ENCODE data around the gene JOSD1. TPM values are rescaled to one million over a fixed set of nuclear protein-coding genes. Genes with fewer than 3 reads are reported as not detected.
"Not testable (repeated sequence)": the region's sequence is repeated elsewhere in the genome, so short reads cannot be mapped to it uniquely, and the experiment has no call there.

JOSD1 gene
- total RNA-seq, 1 donor from 2014 or later: 54.6 TPM

DNA sequence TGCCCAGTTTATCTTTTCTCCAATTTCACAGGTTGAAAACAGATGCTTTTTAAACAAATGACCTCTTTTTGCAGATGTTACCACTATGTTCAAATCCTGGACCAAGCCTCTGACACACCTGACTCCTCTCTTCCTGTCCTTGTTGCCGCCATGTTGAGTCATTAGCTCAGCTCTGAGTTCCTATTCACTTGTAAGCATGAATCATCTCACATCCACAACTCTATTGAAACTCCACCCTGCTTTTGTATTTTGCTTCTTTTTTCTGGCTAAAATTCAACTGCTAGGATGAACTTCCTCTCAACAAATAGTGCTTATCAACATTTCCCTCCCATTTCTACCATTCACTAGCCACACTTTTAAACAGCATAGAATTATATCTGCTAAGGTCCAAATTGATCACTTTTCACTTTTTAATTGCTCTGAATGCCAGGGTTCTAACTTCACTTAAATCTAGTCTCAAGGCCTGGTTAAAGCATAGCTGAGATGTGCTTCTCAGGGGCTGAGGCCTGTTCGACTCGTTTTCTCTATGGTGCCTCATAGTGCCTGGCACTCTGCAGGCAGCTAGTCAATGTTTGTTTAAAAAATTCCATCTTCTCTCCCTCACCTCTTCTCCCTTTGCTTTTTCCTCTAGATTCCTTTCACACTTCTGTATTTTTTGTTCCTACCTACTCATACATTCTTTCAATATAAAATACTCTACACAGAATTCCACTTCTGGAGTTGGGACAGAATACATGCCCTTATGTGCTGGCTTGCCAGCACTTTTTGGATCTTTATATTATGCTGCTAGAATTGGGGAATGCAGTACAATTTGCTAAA lies 3.9 kb downstream of the JOSD1 start:
- FAIRE-seq: no peak
- peak in 1 of 2 donors; percentile 42 for DNase-seq (ENCODE audit: low spot score in 2 of 2)

DNA sequence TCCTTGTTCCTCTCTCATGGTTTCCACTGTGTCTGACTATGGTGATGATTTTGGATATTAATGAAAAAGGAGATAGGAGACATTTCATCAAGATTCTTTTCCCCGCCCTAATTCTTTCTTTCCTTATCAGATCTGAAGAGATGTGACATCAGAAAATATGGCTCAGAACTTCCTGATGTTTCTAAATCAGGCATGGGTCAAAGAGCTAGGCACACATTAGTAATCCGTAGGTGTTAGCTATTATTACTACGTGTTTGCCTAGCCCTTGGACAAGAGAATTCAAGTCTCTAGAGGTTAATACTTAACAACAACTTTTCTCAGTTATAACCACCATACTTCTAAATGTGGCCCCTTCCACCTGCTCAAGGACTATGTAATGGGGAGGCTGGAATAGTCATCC lies 5.8 kb downstream of the JOSD1 start:
- FAIRE-seq (no peak), DNase-seq (ENCODE audit: low spot score in 2 of 2) (no peak)

DNA sequence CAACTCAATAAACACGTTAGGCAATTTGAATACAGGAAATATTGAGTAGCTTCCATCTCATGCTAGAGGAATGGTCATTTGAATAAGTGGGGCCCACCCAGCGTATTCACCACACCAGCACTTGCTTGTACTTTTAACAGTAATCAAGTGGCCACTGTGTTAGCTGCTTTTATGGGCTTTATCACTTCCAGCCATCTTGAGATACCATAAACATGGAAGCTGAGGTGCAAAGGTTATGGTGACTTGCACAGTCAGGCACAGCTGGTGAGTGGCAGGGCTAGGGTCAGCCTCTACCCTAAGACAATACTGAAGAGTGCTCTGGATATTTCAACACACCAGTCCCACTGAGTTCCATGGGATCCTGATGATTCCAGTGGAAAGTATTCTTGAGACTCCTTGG lies 6.7 kb downstream of the JOSD1 start:
- no peak for DNase-seq (ENCODE audit: low spot score in 2 of 2)
- FAIRE-seq: no peak

DNA sequence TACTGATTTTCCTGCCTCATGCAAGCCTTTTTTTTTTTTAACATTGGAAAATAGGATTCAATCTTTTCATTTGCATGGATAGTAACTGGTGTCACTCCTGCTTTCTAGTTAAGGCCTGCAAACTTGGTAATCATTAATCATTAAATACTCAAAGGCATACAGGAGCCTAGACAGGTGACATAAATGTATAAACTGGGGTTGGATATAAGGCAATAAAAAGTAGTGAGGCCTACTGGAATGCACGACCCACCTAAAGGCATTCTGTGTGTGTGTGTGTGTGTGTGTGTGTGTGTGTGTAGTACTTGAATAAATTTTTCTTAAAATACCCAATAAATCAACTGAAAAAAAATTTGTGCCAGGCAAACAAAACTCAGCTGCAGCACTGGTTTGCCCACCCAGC lies 11.1 kb downstream of the JOSD1 start:
- DNase-seq (ENCODE audit: low spot score in 2 of 2) (no peak), FAIRE-seq (no peak)

DNA sequence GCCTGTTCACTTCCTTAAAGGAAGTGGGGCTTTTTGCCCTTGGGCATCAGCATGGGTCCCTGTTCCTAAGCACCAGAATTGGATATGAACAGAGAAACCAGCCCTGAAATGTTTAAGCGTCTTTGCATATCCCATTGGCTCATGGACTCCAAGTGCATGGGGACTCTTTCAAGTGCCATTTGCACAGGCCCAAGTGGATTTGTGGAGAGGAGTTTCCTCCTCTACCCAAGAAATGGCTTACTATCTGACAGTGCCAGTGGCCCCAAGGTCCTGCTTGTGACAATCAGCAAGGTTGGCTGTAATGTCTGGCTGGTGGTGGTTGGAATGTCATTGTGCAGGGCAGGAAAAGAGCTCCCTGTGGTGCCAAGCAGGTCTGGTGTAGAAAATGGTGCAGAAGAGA lies 15.0 kb downstream of the JOSD1 start:
- no peak for FAIRE-seq
- DNase-seq (ENCODE audit: low spot score in 2 of 2): no peak

DNA sequence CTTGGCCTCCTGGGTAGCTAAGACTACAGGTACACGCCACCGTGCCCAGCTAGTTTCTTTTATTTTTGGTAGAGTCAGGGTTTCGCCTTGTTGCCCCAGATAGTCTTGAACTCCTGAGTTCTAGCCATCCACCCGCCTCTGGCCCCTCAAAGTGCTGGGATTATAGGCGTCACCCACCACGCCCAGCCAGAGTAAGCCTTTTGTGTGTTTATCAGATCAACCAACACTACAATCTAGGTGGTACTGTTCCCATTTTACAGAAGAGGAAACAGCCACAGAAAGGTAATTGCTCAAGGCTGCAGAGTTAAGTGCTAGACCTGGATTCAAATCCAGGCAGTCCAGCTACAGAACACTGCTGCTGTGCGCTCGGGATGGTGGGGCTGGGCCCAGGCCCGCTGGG lies 15.8 kb downstream of the JOSD1 start:
- FAIRE-seq (no peak), DNase-seq (ENCODE audit: low spot score in 2 of 2) (no peak)

DNA sequence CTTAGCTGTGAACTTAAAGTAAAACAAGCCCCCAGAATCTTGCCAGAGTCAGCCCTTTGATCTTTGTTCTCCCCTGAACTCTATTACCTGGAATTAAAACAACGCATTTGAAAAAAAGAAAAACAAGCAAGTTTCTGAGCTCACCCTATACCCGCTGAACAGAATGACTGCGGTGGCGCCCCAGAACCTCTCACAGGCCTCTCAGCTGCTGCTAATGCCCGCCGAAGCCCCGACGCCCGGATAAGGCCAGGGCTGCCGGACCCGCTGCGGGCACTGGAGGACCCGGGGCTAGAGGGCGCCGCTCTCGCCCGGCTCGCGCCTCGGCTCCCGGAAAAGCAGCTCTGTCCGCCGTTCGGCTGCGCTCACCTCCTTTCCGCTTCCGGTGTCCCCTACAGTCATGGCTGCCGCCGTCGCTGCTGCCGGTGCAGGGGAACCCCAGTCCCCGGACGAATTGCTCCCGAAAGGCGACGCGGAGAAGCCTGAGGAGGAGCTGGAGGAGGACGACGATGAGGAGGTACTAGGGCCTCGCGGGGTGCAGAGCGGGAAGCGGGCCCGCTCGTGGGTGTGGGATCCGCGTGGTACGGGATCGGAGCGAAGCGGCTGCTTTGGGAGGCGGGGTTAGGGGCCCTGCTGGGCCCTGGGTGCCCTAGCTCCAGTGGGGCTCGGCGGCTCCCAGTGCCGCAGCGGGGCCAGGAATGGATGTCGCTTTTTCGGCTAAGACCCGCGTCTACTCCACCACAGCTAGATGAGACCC lies 19.0 kb downstream of the JOSD1 start, which contains the start of gene TOMM22:
TSS of gene TOMM22 (plus strand) at position 376 of the 754 bp plus-strand sequence. CDS start at position 398, 22 bp downstream.
- no peak for FAIRE-seq
- peak; percentile 92 to 96 for DNase-seq (ENCODE audit: low spot score in 2 of 2)

DNA sequence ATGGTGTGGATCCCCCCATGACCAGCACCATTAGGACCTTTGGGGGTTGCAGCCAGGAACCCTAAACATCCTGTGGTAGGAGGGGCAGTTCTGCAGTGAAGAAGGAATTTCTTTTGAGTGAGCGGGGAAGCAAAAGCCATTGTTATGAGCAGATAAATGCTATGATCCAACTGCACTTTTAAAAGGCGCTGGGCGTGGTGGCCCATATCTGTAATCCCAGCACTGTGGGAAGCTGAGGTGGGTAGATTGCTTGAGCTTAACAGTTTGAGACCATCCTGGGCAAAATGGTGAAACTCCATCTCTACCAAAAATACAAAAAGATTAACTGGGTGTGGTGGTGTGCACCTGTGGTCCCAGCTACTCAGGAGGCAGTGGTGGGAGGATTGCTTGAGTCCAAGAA lies 24.9 kb downstream of the JOSD1 start:
- no peak for DNase-seq (ENCODE audit: low spot score in 2 of 2)
- no peak for FAIRE-seq

DNA sequence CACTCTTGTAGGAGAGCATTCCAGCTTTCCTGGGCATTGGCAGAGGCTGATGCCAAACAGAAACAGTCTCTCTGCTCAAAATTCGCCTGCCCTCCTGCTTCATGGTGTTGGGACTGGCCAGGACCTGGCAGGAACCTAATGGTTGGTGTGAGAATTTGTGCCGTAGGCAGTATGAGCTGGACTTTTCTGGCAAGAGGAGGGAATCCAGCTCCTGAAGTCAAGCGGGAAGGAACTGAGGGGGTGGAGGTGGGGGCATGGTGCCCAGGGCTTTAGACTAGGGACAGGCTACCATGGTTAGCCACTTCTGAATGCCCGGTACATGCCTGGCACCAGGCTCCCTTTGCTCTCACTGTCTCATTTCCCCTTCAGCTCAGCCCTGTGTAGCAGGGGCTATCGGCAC lies 25.9 kb downstream of the JOSD1 start:
- DNase-seq (ENCODE audit: low spot score in 2 of 2) (peak in 1 of 2 donors; percentile 37), FAIRE-seq (no peak)

DNA sequence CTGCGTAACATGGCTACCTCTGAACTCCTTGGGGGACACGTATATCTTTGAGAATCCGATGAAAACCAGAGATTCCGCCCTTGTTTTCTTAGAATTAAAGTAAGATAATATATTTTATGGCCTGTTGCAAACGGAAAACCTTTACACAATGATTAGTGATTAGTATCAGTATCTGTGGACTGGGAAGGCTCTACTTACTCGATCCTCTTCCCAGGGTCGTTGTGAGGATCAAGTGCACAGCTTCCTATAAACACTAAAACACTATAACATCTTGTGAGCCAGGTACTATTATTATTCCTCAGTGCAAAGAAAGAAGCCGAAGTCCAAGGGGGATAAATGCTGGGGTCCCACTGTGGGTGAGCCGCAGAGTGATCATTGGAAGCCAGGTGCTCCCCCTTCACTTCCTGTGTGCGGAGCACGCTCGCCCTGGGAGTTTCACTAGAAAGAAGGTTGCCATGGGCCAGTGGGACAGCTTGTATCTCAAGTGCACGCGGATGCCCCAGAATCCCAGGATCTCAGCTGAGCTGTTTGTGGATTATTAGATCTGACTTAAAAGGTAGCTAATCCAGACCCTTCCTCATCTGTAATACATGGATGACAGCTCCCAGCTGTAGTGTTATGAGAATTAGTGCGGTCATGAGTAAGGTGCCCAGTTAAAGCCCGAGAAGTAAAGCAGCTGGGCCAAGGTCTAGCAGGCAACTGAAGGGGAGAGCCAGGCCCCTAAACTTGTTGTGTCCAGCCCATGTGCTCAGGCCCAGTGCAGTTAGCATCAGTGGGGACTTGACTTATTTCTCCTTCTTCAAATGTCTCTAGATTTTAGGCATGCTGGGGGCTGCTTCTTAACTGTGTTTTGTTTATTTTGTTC lies 43.5 kb downstream of the JOSD1 start:
- FAIRE-seq: no peak
- DNase-seq (ENCODE audit: low spot score in 2 of 2): no peak

DNA sequence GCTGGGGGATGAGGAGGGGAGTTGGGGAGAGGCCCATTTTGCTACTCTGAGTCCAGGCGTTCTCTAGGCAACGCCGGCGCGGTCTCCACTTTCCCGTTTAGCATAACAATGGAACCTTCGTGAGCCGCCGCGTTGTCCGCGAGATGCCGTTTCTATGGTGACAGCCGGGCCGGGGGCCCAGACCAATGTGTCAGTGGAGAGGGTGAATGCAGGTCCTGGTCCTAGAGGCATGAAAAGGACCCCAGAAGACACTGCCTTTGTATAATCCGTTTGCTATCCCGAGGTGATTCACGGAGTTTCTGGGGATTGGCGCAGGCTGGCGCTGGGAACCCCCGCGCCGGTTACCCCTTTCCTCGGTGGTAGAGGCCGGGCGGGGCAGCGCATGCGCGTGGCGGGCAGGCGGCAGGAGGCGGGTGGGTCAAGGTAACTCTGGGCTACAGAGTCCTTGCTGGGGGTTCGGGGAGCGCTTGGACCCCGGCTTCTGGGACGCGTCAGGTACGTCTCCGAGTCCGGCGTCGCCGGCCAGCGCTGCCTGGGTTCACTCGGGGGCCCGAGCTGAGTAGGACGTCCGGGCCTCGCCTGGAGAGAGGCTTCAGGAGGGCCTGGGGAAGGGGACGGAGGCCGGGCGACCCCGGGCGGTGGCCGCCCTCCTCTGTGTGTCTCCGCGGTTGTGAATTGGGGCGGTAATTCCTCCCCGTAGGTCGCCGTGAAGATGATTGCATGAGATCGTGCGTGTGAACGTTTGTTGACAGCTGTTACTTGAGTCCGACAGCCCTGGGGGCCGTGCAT lies 44.3 kb downstream of the JOSD1 start, which contains the start of the genes CBY1 and FAM227A:
TSS of gene CBY1 (plus strand) at position 383 of the 789 bp plus-strand sequence. CDS start 11,417 bp downstream, outside the sequence.
TSS of gene FAM227A (minus strand) at position 137 of the 789 bp plus-strand sequence. CDS start 6,224 bp downstream, outside the sequence.
- FAIRE-seq (no peak), DNase-seq (ENCODE audit: low spot score in 2 of 2) (peak; percentile 90 to 97)

DNA sequence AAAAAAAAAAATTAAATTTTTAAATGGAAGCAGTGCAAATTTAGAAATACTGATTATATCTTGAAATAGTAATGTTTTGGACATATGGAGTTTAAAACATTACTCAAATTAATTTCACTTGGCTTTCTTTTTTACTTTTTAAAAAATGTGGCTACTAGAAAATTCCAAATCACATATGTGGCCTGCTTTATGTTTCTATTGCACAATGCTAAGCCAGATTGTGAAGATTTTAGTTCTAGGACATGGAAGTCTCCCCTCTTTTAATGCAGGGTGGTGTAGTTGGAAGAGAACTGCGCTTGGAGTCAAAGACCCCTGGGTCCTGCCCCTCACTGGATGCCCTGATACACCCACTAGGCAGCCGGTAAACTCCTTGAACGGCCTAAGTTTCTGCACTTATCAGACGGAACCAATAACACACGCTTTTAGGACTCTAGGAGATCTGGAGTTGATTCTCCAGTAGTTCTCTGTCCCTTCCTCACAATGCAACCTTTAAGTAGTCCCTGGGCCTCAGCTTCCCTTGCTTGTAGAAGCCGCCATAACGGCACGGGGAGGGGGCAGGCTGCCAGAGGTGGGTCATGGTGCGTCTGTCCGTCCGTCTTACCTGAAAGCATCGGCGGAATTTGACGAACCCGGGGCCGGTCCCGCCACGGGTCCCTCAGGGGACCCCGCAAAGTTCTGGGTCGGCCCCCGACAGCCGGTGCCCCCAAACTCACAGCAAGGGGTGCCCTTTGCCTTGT lies 45.1 kb downstream of the JOSD1 start:
- FAIRE-seq (no peak), DNase-seq (ENCODE audit: low spot score in 2 of 2) (peak in 1 of 2 donors; percentile 25)

DNA sequence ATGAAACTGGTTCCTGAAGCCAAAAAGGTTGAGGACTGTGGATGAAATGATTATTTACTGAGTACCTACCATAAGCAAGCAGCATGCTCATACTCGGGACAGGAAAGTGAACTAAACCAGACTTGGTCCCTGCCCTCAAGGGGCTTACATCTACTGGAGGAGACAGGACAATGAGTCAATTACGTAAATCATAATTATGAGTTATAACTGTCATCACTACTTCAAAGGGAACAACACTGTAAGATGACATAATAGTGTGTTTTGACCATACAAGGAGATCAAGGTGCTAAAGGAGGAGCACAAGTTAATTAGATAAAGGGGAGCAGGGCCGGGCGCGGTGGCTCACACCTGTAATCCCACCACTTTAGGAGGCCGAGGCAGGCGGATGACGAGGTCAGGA lies 47.0 kb downstream of the JOSD1 start:
- DNase-seq (ENCODE audit: low spot score in 2 of 2) (no peak), FAIRE-seq (no peak)

DNA sequence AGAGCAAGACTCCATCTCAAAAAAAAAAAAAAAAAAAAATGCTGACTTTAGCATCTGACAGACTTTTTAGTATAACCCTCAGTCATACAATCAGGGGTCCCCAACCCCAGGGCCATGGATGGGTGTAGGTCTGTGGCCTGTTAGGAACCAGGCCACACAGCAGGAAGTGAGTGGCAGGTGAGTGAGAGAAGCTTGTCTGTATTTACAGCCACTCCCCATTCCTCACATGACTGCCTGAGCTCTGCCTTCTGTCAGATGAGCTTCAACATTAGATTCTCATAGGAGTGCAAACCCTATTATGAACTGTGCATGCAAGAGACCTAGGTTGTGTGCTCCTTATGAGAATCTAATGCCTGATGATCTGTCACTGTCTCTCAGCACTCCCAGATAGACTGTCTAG lies 47.9 kb downstream of the JOSD1 start:
- no peak for FAIRE-seq
- no peak for DNase-seq (ENCODE audit: low spot score in 2 of 2)

DNA sequence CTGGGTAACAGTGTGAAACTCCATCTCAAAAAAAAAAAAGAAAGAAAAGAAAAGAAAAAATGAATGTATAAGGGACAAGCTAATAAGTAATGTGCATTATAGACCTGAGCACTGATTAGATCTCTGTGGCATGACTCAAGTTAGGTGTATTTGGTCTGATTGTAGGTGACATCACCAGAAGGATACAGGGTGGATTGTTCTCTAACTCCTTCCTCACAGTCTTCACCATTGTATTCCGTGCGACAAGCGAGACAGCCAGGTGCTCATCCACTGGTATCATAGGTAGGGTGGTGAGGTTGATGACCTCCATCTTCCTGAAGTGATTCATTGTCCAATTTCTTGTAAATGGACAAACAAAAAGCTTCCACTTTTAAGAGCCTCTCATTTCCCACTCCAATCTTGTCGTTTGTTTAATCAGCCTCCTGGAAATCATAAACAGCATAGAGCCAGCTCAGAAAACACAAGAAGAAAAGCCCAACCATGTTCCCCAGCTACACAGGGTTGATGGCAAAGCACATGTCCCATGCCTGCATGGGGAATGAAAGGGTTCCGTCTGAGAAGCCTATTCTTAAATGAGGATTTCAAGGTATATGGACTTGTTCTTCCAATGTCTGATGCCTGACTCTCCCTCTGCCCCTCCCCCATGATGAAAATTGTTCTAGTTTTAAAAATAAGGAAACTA lies 50.8 kb downstream of the JOSD1 start:
- FAIRE-seq (no peak), DNase-seq (ENCODE audit: low spot score in 2 of 2) (no peak)

DNA sequence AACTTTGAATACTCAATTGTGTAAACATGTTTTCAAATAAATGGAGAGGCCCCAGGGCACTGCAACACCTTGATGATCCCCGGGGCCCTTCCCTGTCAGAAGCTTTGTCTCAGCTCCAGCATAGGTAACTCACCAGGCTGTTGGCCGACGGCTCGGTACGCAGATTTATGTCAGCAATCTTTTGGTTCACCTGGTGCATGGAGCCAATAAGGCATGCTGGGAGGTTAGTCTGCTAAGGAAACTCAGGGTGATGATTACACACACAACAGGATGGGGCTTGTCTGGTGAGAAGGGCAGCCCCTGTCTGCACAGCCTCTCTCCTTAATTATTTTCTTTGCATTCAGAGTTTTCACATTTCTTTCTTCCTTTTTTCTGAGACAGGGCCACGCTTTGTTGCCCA lies 55.3 kb downstream of the JOSD1 start:
- FAIRE-seq: no peak
- DNase-seq (ENCODE audit: low spot score in 2 of 2): no peak

DNA sequence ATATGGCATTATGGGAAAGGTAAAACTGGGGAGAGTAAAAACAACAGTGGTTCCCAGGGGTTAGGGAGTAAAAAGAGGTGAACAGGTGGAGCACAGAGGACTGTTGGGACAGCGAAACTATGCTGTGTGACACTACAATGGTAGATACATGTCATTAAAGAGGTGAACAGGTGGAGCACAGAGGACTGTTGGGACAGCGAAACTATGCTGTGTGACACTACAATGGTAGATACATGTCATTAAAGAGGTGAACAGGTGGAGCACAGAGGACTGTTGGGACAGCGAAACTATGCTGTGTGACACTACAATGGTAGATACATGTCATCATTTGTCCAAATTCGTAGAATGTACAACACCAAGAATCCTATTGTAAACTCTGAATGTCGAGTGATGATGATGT lies 56.5 kb downstream of the JOSD1 start:
- not testable (repeated sequence) for FAIRE-seq

DNA sequence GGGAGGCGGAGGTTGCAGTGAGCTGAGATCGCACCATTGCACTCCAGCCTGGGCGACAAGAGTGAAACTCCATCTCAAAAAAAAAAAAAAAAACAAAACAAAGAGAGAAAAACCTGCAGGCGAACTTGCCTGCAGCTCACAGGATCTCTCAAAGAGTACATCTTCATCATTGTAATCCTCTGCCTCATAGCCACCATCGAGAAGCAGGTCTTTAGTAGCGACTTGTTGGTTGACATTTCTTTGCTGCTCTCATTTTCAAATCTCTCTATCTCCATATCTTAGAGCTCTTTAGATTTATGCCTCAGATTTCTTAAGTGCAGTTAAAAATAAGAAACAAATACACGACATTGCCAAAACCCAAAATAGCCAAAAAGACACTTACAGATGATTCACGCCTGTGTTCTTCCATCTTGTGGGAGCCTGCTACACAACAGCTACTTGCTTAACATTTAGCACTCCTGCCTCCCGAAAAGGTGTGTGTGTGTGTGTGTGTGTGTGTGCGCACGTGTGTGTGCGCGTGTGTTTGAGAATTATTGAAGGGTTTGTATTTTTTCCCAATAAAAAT lies 59.2 kb downstream of the JOSD1 start:
- DNase-seq (ENCODE audit: low spot score in 2 of 2) (peak in 1 of 2 donors; percentile 27), FAIRE-seq (no peak)

More for the DNA sequence above, 56.5 kb downstream of the JOSD1 start:
- DNase-seq (ENCODE audit: low spot score in 2 of 2): not testable (repeated sequence)
